ENCODE measurements around the gene SLC17A2. TPM values are rescaled to one million over a fixed set of nuclear protein-coding genes. Genes with fewer than 3 reads are reported as not detected.

The SLC17A2 gene
- total and polyA plus RNA-seq, 2 experiments from 2014 or later: not detected

- Mint-ChIP-seq H3K27me3 (ENCODE audit: insufficient read depth, low read depth, poor library complexity) (no peaks in the 10 kb centered on the region), H3K9me3 (no peaks in the 10 kb centered on the region; the same call in 2 of the 3 replicates), H3K4me3 (no peak overlapping the region), H3K27ac (no peak overlapping the region), H3K4me1 (peaks cover 2% of the 10 kb centered on the region; the same call in 1 of the 3 replicates), H3K36me3 (ENCODE audit: low read depth) (no peaks in the 10 kb centered on the region)
- Histone ChIP-seq H3K9me2 (ENCODE audit: insufficient read depth) (peaks cover 7% of the 10 kb centered on the region), H3F3A (replicated peaks; ENCODE audit: low read depth) (no peaks in the 10 kb centered on the region), H3K79me2 (replicated peaks; ENCODE audit: insufficient read depth) (no peaks in the 10 kb centered on the region), H3K27me3 (ENCODE audit: insufficient read depth) (no peaks in the 10 kb centered on the region), H4K20me1 (replicated peaks; ENCODE audit: insufficient read depth) (no peaks in the 10 kb centered on the region), H2AFZ (no peak overlapping the region), H3K4me3 (no peak overlapping the region), H3K4me1 (ENCODE audit: insufficient read depth) (no peaks in the 10 kb centered on the region), H3K36me3 (ENCODE audit: insufficient read depth) (no peaks in the 10 kb centered on the region), H3K27ac (ENCODE audit: low read depth) (no peak overlapping the region), H3K4me2 (no peak overlapping the region)
- TF ChIP-seq POLR2AphosphoS5 (IDR thresholded peaks at IDR 0.05; ENCODE audit: low read depth) (no peak), ETS1 (IDR thresholded peaks at IDR 0.05) (no peak), EZH2phosphoT487 (IDR thresholded peaks at IDR 0.05; ENCODE audit: unreplicated experiment) (no peak), NANOG (IDR thresholded peaks at IDR 0.05; ENCODE audit: borderline replicate concordance) (no peak), ZNF331 (CRISPR knock-in tag; IDR thresholded peaks at IDR 0.05; ENCODE audit: low read depth) (no peak), CTCF (conservative IDR thresholded peaks at IDR 0.05; ENCODE audit: low read depth in 2 of 2) (no peak), ZNF462 (CRISPR knock-in tag; IDR thresholded peaks at IDR 0.05) (no peak), EZH2 (IDR thresholded peaks at IDR 0.05; ENCODE audit: low read depth, unreplicated experiment) (no peak), ZNF114 (CRISPR knock-in tag; IDR thresholded peaks at IDR 0.05) (no peak), CREB1 (CRISPR knock-in tag; IDR thresholded peaks at IDR 0.05; ENCODE audit: low read depth) (no peak), JUNB (IDR thresholded peaks at IDR 0.05; ENCODE audit: unreplicated experiment) (no peak)
- ATAC-seq (no peak), DNase-seq (ENCODE audit: low spot score) (no peak)
Observed at GRCh38 chr6:25883536-25883935, 47.0 kb downstream of the SLC17A2 start.
